Measurements from ENCODE around the gene EXOC3L4. TPM values are rescaled to one million over a fixed set of nuclear protein-coding genes. Genes with fewer than 3 reads are reported as not detected.

The EXOC3L4 gene
- total RNA-seq, 1 donor from 2014 or later, result not detected

DNA sequence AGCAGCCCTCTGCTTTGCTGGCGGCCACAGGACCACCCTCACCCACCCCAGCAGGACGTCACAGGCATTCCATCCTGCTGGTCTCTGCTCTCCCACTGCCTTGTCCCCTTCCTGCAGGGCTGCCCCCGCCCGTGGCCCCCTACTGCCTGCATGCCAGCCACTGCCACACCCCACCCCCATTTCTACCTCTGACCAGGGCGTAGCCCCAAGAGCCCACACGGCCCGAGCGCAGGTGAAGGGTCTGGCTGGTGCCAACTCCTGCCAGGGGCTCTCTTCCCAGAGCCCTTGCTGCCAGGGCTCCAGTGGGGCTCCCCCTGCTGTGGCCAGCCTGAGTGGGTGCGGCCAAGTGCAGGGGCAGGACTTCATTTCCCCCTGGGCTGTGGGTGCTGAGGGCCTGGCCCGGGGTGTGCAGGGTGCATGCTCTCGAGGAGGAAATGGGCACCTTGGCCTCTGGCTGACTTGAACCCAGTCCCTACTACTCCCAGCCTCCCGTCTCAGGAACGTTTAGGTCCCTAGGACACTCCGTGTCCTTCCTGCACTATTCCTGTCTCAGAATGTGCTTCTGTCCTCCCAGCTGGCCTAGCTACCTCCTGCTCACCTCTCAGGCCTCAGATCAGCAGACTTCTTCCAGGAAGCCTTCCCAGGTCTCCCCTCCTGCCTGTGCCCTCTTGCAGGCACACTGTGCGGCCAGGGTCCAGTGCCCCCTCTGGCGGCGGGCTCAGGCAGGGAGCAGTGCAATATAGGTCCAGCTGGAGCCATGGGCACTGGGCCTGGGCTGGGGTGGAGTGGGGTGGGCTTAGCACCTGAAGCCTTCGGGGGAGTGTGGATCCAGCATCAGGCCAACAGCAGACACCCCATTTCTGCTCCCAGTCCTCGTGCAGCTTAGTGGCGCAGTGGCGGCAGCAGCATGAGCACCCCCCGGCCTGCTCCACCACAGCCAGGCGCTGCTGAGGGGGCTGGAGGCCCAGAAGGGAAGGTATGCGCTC is 9.1 kb upstream of the EXOC3L4 start:
- H3K36me3 Mint-ChIP-seq (ENCODE audit: low read depth), result no peaks in the 10 kb centered on the region
- H3K9me3 Mint-ChIP-seq, result no peaks in the 10 kb centered on the region
- TF ChIP-seq, protein P1, sequence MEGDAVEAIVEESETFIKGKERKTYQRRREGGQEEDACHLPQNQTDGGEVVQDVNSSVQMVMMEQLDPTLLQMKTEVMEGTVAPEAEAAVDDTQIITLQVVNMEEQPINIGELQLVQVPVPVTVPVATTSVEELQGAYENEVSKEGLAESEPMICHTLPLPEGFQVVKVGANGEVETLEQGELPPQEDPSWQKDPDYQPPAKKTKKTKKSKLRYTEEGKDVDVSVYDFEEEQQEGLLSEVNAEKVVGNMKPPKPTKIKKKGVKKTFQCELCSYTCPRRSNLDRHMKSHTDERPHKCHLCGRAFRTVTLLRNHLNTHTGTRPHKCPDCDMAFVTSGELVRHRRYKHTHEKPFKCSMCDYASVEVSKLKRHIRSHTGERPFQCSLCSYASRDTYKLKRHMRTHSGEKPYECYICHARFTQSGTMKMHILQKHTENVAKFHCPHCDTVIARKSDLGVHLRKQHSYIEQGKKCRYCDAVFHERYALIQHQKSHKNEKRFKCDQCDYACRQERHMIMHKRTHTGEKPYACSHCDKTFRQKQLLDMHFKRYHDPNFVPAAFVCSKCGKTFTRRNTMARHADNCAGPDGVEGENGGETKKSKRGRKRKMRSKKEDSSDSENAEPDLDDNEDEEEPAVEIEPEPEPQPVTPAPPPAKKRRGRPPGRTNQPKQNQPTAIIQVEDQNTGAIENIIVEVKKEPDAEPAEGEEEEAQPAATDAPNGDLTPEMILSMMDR (conservative IDR thresholded peaks at IDR 0.05), result no peak
- no peak overlapping the region for H3K4me3 Mint-ChIP-seq
- H3K4me1 Mint-ChIP-seq, result no peaks in the 10 kb centered on the region
- no peak overlapping the region for H3K27ac Mint-ChIP-seq (ENCODE audit: unreplicated experiment)
- DNase-seq (ENCODE audit: low read depth, low spot score), result no peak
- H3K27me3 Mint-ChIP-seq (ENCODE audit: low read depth), result peaks cover 15% of the 10 kb centered on the region

DNA sequence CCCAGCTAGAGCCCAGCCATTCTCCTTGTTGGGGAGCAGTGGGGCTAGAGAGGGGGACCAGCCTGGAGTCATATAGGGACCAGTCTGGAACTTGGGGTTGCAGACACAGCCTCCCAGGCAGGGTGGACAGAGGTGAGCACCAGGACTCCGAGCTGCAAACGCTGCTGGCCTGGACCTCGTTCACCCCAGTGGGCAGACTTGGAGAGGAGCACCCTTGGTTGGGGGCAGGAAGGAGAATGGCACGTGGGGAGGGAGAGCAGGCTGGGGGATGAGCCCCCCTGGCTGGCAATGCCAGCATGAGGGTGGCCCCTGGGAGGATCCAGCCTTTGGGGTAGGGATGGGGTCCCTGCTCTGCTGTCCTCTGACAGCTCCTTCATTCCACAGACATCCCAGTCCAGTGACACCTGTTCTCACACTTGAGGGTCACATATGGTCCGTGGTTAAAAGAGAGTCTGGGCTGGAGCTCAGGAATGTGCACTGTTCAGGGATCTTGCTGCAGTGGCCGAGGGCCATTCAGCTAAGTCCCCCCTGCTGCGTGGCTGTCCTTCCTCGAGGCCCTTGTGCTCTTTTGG is 7.7 kb upstream of the EXOC3L4 start:
- Mint-ChIP-seq H3K4me1 (no peaks in the 10 kb centered on the region), H3K27me3 (ENCODE audit: low read depth) (peaks cover 20% of the 10 kb centered on the region), H3K36me3 (ENCODE audit: low read depth) (no peaks in the 10 kb centered on the region), H3K9me3 (no peaks in the 10 kb centered on the region), H3K4me3 (no peak overlapping the region), H3K27ac (ENCODE audit: unreplicated experiment) (no peak overlapping the region)
- DNase-seq (ENCODE audit: low read depth, low spot score), result no peak
- TF ChIP-seq, protein P1 (conservative IDR thresholded peaks at IDR 0.05), result no peak

DNA sequence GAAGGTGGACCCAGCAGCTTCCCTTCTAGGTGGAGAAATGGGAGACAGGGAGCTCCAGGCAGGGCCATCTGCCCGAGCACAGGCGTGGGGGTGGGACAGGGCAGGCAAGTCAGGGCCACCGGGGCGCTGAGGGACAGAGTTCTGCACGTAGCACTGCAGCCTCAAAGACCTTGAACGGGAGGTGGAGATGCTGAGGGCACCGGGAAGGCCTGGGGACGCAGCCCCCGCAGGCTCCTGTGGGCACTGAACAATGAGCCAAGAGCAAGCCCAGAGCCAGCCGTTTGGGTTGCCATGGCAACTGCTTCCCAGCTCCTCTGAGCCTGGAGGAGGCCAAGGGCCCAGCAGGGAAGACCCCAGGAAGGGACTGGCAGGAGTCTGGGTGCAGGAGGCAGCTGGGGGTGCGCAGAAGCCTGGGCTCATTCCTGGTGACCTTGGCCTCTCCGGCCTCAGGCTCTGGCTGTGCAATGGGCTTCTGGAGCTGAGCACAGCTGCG is 7.1 kb upstream of the EXOC3L4 start:
- no peaks in the 10 kb centered on the region for H3K9me3 Mint-ChIP-seq
- H3K27ac Mint-ChIP-seq (ENCODE audit: unreplicated experiment), result no peak overlapping the region
- DNase-seq (ENCODE audit: low read depth, low spot score), result no peak
- H3K4me3 Mint-ChIP-seq, result no peak overlapping the region
- H3K36me3 Mint-ChIP-seq (ENCODE audit: low read depth), result no peaks in the 10 kb centered on the region
- peaks cover 20% of the 10 kb centered on the region for H3K27me3 Mint-ChIP-seq (ENCODE audit: low read depth)
- no peaks in the 10 kb centered on the region for H3K4me1 Mint-ChIP-seq
- TF ChIP-seq, protein P1 (conservative IDR thresholded peaks at IDR 0.05), result no peak

DNA sequence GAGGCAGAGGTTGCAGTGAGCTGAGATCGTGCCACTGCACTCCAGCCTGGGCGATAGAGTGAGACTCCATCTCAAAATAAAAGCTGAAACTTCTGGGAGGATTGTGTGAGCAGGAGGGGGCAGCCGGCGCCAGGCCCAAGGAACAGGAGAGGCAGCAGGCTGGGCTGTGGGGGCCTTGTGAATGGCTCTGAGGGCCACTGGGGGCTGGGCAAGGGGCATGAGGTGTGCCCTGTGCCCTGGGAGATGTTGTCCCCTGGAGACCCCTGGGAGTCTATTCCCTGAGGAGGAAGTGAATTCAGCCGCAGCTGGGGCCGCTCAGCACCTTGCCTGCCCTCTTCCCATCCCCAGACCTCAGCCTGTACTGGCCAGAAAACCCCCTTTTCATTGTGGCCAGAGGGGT is 5.6 kb upstream of the EXOC3L4 start:
- TF ChIP-seq, protein P1 (conservative IDR thresholded peaks at IDR 0.05), result no peak
- Mint-ChIP-seq H3K4me3 (no peak overlapping the region), H3K4me1 (no peaks in the 10 kb centered on the region), H3K27ac (ENCODE audit: unreplicated experiment) (no peak overlapping the region), H3K9me3 (no peaks in the 10 kb centered on the region), H3K27me3 (ENCODE audit: low read depth) (peaks cover 17% of the 10 kb centered on the region), H3K36me3 (ENCODE audit: low read depth) (no peaks in the 10 kb centered on the region)
- no peak for DNase-seq (ENCODE audit: low read depth, low spot score)

DNA sequence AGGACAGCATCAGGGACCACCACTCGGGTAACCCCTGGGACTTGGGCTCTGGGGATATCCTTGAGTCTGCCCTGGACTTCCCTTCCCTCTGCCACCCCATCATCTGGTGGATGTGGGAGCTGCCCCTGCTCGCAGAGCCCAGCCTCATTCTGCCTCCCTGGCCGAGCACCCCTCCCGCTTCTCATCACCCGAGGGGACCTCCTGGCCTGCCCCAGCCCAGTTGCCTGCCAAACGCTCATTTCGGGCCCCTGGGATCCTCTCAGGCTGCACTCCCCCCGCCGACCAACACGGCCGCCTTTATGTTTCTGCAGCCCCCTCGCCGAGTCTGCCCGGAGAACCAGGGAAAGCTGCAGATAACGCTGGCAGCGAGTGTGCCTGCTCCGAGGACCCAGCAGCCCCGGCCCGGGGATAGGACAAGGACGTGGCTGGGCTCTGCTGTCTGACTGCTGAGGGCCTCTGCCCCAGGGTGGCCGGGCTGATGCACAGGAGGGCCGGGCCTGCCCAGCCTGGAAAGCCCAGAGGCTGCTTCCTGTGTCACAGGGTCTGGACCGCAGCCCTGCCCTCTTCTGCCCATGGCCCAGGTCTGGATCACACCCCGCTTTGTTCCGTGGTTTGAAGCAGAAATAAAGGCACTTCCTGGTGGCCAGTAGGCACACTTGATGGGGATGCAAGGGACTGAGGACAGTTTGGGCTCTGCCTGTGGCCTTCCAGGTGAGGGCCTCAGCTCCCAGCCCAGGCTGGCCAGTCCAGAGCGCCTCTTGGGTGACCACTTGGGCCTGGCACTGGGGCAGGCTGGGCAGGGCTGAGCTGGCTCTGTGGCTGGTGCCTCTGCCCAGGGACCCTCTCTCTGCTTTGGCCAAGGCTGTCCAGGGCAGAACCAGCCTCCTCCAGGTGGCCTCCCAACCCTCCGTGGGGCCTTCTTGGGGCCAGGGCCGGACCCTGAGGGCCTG is 4.9 kb upstream of the EXOC3L4 start:
- DNase-seq (ENCODE audit: low read depth, low spot score), result no peak
- Mint-ChIP-seq H3K9me3 (no peaks in the 10 kb centered on the region), H3K27me3 (ENCODE audit: low read depth) (peaks cover 12% of the 10 kb centered on the region), H3K36me3 (ENCODE audit: low read depth) (no peaks in the 10 kb centered on the region), H3K27ac (ENCODE audit: unreplicated experiment) (no peak overlapping the region), H3K4me3 (no peak overlapping the region), H3K4me1 (no peaks in the 10 kb centered on the region)
- TF ChIP-seq, protein P1 (conservative IDR thresholded peaks at IDR 0.05), result no peak

Data from neural crest cell (in vitro differentiated cells).